RWPE1 (cell line): ENCODE data around the gene LTBR.
A peak's percentile ranks its signal among the peaks of the same experiment; 100 is the strongest.

ENCODE experiments used
- CTCF ChIA-PET: fragments of 350-600 bp; sonication (Branson Sonifier 250); formaldehyde crosslinking; extraction: SDS; loops from one replicate; lab custom pipeline; 2021; lab: Yijun Ruan, JAX
- POLR2A ChIA-PET: fragments of 400-600 bp; formaldehyde crosslinking; extraction: SDS; loops from one replicate; lab custom pipeline; 2020; ENCODE audit warnings: antibody characterized with exemption; ENCODE audit not compliant: low non-redundant PET; lab: Yijun Ruan, JAX
- DNase-seq: peaks from one replicate; pipeline ENCODE4 v3.0.0; 2012; ENCODE audit warnings: low spot score
- H3K27ac ChIP-seq: fragments of 450-650 bp; 2 replicates; pipeline ENCODE4 v1.5.1; 2017
- TF ChIP-seq, protein P1 (sequence below): fragments of 450-650 bp; conservative IDR thresholded peaks from 2 replicates; pipeline ENCODE4 v1.5.1; 2017; ENCODE audit warnings: low read depth, mild to moderate bottlenecking

Gene LTBR

GRCh38 chr12:6372403-6373003 lies 11.5 kb upstream of the LTBR start:
- peak overlapping the region; percentile 99 for H3K27ac ChIP-seq
- ChIA-PET POLR2A (interaction anchor here (0.5 to 1.7 kb wide), 4 partner anchors 15 to 185 kb away, joined by 3 to 5 read pairs (median 4); no protein-coding TSS in a partner anchor), CTCF (interaction anchor here (0.6 to 0.8 kb wide), 5 partner anchors 9 to 157 kb away, joined by 3 to 5 read pairs (median 3); no protein-coding TSS in a partner anchor)
- peak; percentile 83 for DNase-seq
- TF ChIP-seq, protein P1, sequence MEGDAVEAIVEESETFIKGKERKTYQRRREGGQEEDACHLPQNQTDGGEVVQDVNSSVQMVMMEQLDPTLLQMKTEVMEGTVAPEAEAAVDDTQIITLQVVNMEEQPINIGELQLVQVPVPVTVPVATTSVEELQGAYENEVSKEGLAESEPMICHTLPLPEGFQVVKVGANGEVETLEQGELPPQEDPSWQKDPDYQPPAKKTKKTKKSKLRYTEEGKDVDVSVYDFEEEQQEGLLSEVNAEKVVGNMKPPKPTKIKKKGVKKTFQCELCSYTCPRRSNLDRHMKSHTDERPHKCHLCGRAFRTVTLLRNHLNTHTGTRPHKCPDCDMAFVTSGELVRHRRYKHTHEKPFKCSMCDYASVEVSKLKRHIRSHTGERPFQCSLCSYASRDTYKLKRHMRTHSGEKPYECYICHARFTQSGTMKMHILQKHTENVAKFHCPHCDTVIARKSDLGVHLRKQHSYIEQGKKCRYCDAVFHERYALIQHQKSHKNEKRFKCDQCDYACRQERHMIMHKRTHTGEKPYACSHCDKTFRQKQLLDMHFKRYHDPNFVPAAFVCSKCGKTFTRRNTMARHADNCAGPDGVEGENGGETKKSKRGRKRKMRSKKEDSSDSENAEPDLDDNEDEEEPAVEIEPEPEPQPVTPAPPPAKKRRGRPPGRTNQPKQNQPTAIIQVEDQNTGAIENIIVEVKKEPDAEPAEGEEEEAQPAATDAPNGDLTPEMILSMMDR: no peak

DNA sequence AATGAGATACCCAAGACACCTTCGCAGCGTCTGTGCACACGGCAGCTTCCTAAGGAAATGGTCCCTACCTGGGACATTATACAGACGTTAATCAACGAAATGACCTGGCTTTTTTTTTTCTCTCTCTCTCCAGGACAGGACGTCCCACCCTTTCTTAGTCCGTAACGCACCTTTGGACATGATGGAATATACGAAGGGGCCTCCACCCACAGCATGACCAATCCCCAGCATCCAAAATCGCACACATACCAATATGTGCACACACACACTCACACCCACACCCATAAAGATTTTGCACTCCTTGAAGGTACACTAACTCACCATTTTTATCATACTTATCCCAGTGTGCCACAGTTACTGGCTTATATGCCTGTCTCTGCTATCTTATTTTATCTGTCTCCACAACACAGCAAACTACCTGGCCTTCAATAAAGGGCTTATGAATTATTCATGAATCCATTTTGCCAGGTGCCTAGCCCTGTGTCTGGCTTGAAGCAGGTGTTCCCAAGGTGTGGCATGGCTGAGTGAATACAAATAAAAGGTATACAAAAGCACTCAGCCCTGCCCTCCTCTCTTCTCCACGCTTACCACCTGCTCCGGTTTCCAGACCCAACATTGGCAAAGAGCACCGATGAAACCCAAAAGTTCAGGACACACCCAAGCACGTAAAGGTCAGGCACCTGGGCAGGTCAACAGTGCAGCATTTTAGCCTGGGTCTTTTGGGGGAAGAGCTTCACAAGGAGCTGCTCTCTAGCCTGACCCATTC lies 10.8 kb upstream of the LTBR start:
- peak overlapping the region; percentile 99 for H3K27ac ChIP-seq
- CTCF ChIA-PET: interaction anchor here (0.6 to 1.2 kb wide), 4 partner anchors 8 to 46 kb away, joined by 3 to 5 read pairs (median 4); no protein-coding TSS in a partner anchor
- POLR2A ChIA-PET: interaction anchor here (0.7 to 1.9 kb wide), 5 partner anchors 10 to 41 kb away, joined by 3 to 8 read pairs (median 4); partner anchors contain the start of gene LTBR
- no peak for DNase-seq
- TF ChIP-seq, protein P1: no peak

DNA sequence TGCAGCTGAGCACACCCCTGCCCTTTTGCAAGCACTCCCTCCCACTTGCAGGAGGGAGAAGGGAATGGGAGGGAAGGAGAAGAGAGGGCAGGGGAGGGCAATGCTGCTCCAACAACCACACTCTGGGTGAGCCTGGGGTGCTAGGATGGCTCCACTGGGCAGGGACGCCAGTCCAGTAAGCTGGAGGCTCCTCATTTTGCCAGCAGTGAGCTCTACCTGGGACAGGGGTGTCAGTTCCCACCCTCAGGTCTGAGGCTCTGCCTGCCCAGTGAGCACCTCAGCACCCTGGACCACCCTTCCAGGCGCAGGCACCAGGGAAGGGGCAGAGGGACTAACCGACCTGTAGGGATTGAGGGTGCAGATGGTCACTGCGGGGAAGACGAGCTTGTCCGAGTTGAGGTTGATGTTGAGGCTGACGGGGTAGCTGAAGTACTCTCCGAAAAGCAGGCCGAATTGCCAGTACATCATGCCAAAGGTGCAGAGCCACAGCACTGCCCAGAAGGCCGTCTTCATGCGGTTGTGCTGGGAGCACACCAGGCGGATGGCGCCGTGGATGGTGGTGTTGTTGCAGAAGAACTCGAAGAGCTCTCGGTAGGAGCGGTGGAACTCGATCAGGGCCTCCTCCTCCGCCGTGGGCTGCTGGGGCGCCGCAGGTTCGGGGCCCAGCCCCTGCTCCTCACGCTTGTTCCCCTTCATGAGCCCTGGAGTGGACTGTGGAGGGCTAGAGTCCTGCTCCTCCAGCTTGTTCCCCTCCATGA lies 9.8 kb upstream of the LTBR start:
- POLR2A ChIA-PET: interaction anchor here (0.7 to 1.9 kb wide), 5 partner anchors 9 to 39 kb away, joined by 3 to 8 read pairs (median 3); partner anchors contain the start of gene LTBR
- peak overlapping the region; percentile 99 for H3K27ac ChIP-seq
- CTCF ChIA-PET: interaction anchor here (0.7 to 1.2 kb wide), 5 partner anchors 11 to 96 kb away, joined by 4 to 8 read pairs (median 6); partner anchors contain the start of gene VAMP1
- TF ChIP-seq, protein P1: no peak
- no peak for DNase-seq

DNA sequence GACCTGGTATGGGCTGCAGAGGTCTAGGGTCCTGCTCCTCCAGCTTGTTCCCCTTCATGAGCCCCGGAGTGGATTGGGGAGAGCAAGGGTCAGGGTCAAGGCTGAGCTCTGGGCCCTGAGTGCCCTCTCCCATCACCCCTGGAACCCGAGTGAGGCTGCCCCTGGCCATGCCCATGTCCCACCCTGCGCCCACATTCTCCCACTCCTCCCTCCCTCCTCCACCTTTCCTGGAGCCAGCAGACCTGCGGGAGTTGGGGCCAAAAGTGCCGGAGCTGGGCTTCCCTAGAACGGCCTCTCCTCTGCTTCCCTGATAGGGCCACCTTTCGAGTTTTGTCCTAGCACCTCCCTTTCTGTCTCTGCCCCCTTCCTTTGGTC lies 9.2 kb upstream of the LTBR start:
- H3K27ac ChIP-seq: peak overlapping the region; percentile 99
- no peak for DNase-seq
- TF ChIP-seq, protein P1: no peak
- POLR2A ChIA-PET: interaction anchor here (1.1 to 1.9 kb wide), 4 partner anchors 8 to 39 kb away, joined by 3 to 8 read pairs (median 4); partner anchors contain the start of gene LTBR
- CTCF ChIA-PET: interaction anchor here (0.7 to 1.2 kb wide), 4 partner anchors 12 to 96 kb away, joined by 4 to 8 read pairs (median 6); partner anchors contain the start of gene VAMP1

DNA sequence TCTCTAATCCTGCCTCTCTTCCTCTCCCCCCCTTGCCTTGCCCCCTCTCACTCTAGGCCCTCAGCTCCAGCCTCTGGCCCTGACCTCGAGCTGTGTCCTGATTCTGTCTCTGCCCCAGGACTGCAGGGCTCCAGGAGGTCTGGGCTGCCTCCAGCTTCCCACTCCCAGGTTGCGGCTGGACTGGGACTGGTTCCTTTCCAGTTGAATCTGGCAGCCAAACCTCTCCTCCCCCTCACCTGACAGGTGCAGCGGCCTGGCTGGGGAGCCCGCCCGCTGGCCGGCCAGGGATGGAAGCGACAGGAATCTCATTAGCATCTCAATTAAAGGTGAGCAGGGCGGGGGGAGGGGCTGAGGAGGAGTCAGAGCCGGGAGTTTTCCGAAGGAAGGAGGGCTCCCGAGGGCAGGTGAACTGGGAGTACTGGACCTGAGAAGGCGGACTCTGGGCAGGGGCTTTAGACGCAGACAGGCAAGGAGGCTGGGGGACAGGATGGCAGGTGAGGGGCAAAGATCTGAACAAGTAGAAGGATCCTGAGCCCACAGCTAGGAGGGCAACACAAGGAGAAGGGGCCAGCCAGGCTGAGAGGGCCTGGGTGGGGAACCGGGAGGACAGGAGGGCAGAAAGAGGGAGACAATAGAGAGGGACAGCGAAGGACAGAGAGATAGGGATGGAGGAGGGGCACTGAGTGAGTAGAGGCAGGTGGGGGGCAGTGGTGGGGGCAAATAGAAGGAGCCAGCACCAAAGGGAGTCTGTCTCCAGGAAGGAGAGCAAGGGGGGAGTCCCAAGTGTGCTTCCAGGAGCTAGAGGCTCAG lies 8.5 kb upstream of the LTBR start, which contains the start of gene SCNN1A:
SCNN1A (minus strand) TSS at position 295 of the 810 bp plus-strand sequence. CDS start 780 bp downstream, outside the sequence.
- TF ChIP-seq, protein P1: no peak
- ChIA-PET POLR2A (interaction anchor here (0.6 to 1.9 kb wide), 4 partner anchors 8 to 231 kb away, joined by 3 to 8 read pairs (median 3); partner anchors contain the start of gene LTBR), CTCF (interaction anchor here (1.0 to 1.2 kb wide), 2 partner anchors 12 to 90 kb away, joined by 6 to 7 read pairs; no protein-coding TSS in a partner anchor)
- peak; percentile 80 for DNase-seq
- H3K27ac ChIP-seq: peak within 1 kb of the TSS; percentile 99
